ENCODE measurements around the gene CSF3R.
A peak's percentile ranks its signal among the peaks of the same experiment; 100 is the strongest.
"Not testable (repeated sequence)": the region's sequence is repeated elsewhere in the genome, so short reads cannot be mapped to it uniquely, and the experiment has no call there.

The CSF3R gene

GRCh38 chr1:36481091-36481490 lies 1.6 kb downstream of the CSF3R start:
- no peak for DNase-seq (ENCODE audit: low read depth)

GRCh38 chr1:36480161-36480560 lies 2.6 kb downstream of the CSF3R start:
- no peak for DNase-seq (ENCODE audit: low read depth)

DNA sequence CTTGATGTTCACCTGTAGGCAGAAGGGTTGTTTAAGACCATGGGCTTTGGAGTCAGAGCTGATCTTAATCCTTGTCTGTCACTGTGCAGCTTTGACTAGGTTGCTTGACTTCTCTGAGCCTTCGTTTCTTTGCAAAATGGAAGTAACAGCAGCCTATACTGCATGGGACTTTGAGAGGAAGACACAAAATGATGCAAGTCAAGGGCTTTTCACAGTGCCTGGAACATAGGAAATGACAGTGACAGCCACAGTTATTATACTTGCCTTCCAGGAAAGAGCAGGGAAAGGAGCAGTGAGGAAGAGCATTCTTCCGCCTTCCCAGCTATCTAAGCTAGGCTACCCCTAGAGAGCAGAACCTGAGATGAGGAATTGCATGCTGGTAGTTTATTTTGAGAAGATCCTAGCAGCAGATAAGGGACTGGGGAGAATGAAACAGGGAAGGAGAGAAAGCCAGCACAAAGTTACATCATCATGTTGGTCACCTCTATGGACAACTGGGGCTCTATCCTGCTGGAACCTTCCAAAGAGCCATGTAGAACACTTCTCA lies 3.1 kb downstream of the CSF3R start:
- no peak for DNase-seq (ENCODE audit: low read depth)

DNA sequence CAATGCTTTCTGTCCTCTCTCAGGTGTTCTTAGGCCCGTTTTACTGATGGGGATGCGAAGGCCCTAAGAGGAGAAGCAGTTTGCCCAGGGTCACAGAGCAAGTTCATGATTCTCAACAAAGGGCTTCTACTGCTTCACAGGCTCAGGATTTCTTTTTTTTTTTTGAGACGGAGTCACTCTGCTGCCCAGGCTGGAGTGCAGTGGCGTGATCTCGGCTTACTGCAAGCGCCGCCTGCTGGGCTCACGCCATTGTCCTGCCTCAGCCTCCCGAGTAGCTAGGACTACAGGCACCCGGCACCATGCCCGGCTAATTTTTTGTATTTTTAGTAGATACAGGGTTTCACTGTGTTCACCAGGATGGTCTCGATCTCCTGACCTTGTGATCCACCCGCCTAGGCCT lies 5.1 kb downstream of the CSF3R start:
- not testable (repeated sequence) for DNase-seq (ENCODE audit: low read depth)

- DNase-seq (ENCODE audit: low read depth), result no peak
Measured at GRCh38 chr1:36476945-36477344, 5.8 kb downstream of the CSF3R start.

DNA sequence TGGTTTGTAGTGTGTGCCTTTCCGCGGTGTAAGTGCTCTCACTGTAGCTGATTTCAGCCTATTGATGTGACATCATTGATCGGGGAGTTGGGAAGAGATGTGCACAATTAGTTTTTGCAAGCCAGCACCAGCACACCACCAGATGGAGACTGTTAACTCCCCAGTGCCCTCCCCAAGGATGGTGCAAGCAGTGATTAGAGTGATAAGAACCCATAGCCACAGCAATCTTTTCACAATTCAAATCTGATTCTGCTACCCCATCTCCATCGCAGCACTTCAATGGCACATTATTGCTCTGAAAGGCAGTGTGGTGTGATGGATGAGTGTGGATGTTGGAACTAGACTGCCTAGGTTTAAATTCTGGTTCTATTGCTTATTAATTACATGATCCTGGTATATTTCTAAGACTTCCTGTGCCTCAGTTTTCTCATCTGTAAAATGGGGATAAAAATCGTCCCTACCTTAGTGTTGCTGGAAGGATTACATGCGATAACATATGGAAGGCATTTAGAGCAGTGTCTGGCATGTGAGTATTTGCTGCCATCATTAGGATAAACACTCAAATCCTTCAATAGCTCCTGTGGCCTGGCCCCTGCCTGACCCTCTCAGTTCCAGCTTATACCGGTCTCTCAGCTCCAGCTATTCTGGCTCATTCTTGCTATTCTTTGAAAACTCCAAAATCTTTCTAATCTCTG lies 6.7 kb downstream of the CSF3R start:
- DNase-seq (ENCODE audit: low read depth), result no peak

DNA sequence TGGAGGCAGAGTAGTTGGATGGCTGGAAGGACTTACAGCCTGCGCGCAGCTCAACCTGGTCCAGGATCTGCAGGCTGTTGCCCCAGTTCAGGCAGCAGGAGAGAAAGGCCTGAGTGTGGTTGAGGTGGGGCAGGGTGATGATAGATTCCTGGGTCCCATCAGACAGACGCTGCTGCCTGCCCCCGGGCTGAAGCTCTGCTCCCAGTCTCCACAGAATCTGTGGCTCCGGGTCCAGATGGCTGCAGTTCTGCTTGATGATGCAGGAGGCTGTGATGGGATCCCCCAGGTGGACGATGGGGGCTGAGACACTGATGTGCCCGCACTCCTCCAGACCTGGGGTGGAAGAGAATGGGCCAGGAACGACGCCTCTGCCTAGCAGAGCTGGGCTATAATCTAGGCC lies 7.4 kb downstream of the CSF3R start:
- DNase-seq (ENCODE audit: low read depth), result no peak

DNA sequence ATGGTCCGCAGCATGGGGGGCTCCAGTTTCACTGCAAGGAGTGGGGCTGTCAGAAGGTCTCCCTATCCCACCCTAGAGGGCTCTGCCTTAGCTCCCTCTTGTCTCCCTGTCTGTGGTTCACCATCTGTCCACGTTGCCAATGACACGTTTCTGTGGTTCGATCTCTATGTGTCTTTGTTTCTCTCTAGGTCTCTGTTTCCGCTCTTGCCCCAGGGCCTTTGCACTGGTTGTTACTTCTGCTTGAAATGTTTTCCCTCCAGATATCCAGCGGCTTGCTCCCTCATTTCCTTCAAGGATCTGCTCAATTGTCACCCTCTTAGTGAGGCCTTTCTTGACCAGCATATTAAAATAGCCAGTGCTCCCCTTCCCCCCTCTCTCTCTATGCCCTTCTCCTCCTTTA lies 10.1 kb downstream of the CSF3R start:
- no peak for DNase-seq (ENCODE audit: low read depth)

- no peak for DNase-seq (ENCODE audit: low read depth)
Measured at GRCh38 chr1:36471830-36472641, 10.7 kb downstream of the CSF3R start.

- DNase-seq (ENCODE audit: low read depth), result no peak
Measured at GRCh38 chr1:36469163-36469562, 13.6 kb downstream of the CSF3R start.

DNA sequence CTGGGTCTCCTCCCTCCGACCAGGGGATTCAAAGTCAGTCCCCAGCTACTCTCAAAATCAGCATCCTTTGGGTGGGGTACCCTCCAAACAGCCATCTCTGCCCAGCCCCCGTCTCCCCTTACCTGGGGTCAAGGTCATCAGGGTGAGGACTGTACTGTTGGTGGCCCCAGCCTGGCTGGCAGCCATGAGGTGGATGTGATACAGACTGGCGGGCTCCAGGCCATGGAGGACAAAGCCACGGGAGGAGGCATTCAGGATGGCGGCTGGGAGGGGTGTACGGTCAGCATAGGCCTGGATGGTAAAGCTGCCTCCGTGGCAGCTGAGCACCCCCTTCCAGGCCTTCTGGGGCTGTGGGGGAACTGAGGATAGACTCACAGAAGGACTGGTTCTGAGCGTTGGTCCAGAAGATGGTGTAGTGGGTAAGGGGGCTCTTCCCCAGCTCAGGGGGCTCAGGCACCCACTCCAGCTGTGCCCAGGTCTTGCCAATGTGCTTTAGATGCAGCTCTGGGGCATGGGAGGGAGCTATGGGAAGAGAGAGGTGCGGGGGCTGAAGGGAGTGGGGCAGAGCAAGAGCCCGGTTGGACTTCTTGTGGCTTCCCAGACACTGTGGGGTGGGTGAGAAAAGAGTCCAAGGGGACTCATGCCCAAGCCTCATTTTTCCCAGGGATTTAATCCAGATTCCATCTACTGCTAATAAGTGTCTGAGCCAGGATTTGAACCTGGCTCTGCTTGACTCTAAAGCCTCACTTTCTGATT lies 14.8 kb downstream of the CSF3R start:
- no peak for DNase-seq (ENCODE audit: low read depth)

DNA sequence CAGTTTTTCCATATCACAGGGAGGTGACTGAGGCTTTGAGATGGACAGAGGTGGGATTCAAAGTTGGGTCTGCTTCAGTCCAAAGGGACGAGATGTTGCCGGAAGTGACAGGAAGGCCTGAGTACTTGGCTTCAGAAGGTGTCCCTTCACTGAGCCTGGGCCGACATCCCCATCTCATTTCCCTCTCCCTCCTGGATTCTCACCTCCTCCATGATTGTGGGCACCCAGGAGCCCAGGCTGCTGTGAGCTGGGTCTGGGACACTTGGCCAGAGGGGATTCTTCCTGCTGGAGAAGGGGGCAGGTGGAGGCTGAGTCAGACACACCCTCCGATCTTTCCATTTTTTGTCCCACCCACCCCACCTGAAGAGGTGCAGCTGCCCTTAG lies 15.7 kb downstream of the CSF3R start:
- DNase-seq (ENCODE audit: low read depth), result no peak

- DNase-seq (ENCODE audit: low read depth), result no peak
Measured at GRCh38 chr1:36466370-36467026, 16.2 kb downstream of the CSF3R start.

DNA sequence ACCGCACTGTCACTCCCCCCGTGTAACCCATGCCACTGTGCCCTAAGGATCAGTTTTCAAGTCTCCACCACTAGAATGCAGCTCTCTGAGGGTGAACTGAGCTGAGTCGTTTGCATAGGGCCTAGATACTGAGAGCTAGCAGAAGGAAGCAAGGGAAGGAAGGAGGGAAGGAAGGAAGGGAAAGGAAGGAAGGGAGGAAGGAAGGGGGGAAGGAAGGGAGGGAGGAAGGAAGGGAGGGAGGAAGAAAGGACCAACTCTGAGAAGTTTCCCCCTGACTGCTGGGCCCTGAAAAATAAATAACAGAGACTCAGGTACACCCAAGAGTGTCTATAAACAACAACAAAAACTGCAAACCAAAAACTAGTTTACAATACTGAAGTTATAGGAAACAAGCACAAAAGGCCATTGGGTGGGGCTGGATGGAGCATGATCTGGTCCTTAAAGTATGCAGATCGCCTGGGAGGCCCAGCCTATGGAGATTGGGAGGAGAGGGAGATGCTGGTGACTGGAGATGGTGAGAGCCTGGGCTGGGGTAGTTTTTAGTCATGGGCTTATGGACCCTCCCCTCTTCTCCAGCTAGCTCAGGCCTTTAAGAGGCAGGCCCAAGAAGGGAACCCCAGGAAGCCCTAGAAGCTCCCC lies 16.9 kb downstream of the CSF3R start:
- no peak for DNase-seq (ENCODE audit: low read depth)

- no peak for DNase-seq (ENCODE audit: low read depth)
Measured at GRCh38 chr1:36464605-36465393, 17.9 kb downstream of the CSF3R start.

GRCh38 chr1:36463803-36464604 lies 18.7 kb downstream of the CSF3R start, which contains the start of gene MRPS15:
Gene MRPS15 (minus strand): TSS chr1:36464384. CDS start chr1:36464275, 109 bp downstream.
- peak; percentile 95 for DNase-seq (ENCODE audit: low read depth)

DNA sequence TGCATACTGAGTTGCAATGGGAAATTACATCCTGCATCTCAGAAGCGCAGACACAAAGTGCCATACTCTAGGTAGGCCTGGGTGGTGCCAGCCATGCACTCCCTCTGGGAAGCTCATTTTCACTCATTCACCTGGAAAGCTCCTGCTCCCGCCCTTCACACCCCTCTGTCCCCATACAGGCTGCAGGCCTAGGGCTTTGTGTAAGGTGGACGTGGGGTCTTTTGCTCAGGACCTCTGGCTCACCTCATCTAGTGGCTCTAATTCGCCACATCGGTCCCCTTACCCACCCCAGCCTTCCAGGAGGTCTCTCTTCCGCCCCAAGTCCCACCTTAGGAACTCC lies 19.3 kb downstream of the CSF3R start:
- DNase-seq (ENCODE audit: low read depth), result no peak

DNA sequence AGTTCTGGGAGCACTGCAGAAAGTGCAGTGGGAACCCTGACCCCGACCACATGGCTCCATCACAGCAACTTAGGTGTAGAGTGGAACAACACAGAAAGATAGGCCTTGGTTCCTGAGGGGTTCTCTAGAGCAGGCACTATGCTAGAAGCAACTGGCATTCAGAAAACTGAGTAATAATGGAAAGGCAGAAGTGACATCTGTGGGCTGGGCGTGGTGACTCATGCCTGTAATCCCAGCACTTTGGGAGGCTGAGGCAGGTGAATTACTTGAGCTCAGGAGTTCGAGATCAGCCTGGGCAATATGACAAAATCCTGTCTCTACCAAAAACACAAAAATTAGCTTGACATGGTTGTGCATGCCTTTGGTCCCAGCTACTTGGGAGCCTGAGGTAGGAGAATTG lies 23.8 kb downstream of the CSF3R start:
- no peak for DNase-seq (ENCODE audit: low read depth)

GRCh38 chr1:36457691-36458090 lies 25.0 kb downstream of the CSF3R start:
- DNase-seq (ENCODE audit: low read depth), result no peak

DNA sequence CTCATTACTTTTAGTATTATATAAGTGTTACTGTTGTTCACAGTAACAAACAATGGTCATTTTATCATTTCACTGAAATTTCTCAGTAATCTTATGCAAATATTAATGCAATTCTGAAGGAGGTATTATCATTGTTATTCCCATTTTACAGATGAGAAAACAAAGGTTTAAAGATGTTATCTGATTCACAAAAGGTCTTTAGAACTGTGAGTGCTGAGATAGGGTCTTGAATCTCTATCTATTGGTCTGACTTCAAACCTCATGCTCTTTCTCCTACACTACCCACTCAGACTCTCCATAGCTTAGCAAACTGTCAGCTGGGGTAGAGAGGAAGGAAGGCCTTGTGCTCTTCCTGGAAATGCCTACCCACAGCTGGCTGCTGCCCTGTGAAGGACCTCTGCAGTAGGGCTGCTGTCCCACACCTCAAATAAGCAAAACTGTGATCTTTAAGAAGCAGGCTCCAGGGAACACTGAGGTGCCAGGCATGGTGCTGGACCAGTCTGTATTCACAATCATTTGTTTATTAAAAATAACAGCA lies 26.3 kb downstream of the CSF3R start:
- no peak for DNase-seq (ENCODE audit: low read depth)

All from fibroblast of gingiva (primary cell).